CD4-positive, alpha-beta T cell treated with Interleukin-21 for 1 hour (primary cell): ENCODE results near the gene DNAAF5.
"Not testable (repeated sequence)": the region's sequence is repeated elsewhere in the genome, so short reads cannot be mapped to it uniquely, and the experiment has no call there.

Source experiments
- DNase-seq: peaks from one replicate; pipeline ENCODE4 v3.0.0-alpha.2; 2020

Gene DNAAF5

DNA sequence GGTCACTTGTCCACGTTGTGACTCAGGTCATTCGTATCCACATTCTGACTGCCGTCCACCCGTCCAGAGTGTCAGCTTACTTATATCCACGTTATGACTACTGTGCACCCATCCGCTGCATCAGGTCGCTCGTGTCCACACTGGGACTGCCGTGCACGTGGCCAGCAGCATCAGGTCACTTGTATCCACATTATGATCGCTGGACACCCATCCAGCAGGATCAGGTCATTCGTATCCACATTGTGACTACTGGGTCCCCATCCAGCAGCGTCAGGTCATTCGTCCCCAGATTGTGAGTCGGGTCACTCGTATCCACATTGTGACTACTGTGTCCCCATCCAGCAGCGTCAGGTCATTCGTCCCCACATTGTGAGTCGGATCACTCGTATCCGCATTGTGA, 58.5 kb downstream of the DNAAF5 start:
- no peak for DNase-seq

DNA sequence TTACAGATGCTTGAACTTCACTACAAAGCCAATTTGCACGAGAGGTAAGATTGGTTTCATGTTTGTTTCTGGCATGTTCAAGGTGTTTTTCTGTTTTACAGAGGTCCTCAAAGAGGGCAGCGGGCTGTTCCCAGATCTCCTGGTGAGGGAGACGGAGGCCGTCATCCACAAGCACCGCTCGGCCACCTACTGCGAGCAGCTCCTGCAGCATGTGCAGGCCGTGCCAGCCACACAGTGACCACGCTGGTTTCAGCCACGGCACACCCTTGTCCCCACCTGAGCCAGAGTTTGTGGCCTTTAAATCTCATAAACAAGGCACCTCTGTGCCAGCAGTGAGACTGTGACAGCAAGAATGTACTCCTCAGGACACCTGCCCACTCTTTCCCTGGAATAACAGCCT, 58.9 kb downstream of the DNAAF5 start:
- DNase-seq, result no peak

DNA sequence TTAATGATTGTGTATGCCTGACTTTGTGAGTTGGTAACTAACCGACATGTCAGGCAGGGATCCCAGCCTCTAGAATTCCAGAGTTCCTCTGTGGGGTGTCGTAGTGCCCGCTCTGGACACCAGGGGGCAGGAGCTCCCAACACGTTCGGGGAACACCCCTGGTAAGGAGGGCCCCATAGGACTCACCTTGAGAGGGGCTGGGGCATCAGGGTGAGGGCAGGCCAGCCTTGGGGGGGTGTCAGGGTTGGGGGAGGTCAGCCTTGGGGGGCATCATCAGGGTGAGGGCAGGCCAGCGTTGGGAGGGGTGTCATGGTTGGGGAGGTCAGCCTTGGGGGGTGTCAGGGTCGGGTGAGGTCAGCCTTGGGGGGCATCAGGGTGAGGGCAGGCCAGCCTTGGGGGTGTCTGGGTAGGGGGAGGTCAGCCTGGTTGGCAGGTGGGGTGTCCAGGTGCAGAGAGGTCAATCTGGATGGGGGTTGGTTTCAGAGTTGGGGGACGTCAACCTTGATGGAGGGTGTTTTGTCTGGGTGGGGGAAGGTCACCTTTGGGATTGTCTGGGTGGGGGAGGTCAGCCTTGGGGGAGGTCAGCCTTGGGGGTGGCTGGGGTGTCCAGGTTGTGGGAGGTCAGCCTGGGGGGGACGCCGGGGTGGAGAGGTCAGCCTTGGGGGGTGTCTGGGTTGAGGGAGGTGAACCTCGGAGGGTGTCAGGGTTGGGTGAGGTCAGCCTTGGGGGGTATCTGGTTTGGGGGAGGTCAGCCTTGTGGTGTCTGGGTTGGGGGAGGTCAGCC, 60.2 kb downstream of the DNAAF5 start:
- peak; percentile 69 for DNase-seq

DNA sequence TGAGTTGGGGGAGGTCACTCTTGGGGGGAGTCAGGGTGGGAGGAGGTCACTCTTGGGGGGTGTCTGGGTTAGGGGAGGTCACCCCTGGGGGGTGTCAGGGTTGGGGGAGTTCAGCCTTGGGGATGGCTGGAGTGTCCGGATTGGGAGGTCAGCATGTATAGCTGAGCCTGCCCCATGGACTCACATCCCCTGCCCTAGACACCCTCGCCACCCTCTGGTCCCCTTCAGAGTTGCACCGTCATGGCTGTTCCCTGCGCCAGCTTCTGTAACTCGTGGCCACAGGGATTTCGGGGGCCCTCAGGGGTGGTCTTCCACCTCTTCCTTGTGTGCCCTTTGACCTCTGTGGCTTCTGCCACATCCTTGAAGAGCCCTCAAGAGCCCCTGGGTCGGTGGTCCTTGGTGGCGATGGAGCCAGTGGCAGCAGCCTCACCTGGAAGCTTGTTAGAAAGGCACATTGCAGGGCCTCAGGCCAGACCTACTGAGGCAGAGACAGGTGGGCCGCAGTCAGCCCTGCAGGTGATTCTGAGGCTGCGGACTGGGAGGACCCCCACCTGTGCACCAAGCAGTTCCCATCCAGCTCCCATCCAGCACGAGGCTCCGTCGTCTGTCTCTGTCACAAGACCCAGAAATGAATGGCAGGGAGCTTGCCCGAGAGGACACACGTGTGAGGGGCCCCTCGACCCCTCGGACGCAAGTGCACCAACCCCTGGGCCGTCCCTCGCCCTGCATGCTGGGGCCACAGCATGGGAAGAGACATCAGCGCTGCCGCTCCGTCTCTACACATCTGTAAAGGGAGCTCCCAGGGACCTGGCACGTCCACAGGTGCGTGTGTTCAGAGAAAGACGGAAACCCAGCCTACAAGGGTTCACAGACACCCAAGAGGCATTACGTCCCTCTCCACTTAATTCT, 61.1 kb downstream of the DNAAF5 start:
- no peak for DNase-seq

DNA sequence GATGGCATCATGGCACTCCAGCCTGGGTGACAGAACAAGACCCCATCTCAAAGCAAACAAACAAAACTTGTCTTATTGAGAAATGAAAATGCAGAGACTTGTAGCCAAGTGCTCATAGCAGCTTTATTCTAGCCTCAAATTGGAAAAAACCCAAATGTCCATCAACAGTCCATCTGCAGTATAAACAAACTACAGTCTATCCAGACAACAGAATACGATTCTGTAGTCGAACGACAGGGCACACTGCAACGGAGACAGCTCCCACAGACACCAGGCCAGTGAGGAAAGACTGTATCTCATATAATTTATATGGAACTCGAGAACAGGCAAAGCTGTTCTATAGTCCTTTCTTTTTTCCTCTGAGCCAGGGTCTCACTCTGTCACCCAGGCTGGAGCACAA, 65.0 kb downstream of the DNAAF5 start:
- no peak for DNase-seq

DNA sequence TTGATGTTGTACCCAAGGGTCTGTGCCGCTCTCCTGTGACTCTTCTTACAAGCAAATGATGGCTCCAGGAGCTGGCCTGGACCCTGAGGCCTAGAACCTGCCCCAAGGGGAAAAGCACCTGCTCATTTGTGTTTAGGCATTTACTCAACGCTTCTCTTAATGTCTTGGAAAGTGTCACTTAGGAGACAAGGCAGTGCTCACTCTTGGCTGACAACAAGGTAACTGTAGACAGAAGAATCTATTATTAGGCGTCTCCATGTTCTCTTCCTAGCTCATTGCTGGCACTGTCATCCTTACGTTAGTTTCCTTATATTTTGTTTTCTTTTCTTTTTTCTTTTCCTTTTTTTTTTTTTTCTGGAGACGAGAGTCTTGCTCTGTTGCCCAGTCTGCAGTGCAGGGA, 67.7 kb downstream of the DNAAF5 start:
- no peak for DNase-seq

DNA sequence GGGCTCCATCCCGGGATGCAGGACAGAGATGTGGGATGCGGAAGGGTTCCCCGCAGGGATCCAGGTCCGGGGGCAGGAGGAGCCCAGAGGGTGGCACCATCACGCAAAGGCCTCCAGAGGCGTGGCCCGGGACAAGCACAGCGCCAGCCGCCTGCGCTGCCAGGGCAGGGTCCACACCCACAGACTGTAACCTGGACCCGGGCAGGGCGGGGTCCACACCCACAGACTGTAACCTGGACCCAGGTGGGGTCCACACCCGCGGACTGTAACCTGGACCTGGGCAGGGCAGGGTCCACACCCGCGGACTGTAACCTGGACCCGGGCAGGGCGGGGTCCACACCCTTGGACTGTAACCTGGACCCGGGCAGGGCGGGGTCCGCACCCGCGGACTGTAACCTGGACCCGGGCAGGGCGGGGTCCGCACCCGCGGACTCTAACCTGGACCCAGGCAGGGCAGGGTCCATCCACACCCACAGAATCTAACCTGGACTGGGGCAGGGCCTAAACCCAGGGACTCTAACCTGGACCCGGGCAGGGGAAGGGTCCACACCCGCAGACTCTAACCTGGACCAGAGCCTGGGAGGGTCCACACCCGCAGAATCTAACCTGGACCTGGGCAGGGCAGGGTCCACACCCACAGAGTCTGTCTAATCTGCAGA, 68.3 kb downstream of the DNAAF5 start:
- DNase-seq, result no peak

DNA sequence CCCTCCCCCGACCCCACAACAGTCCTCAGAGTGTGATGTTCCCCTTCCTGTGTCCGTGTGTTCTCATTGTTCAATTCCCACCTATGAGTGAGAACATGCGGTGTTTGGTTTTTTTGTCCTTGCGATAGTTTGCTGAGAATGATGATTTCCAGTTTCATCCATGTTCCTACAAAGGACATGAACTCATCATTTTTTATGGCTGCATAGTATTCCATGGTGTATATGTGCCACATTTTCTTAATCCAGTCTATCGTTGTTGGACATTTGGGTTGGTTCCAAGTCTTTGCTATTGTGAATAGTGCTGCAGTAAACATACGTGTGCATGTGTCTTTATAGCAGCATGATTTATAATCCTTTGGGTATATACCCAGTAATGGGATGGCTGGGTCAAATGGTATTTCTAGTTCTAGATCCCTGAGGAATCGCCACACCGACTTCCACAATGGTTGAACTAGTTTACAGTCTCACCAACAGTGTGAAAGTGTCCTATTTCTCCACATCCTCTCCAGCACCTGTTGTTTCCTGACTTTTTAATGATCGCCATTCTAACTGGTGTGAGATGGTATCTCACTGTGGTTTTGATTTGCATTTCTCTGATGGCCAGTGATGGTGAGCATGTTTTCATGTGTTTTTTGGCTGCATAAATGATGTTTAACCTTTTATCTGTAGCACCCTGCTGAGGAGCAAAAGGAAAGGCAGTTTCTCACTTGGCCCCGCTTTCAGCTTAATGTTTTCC, 70.1 kb downstream of the DNAAF5 start:
- not testable (repeated sequence) for DNase-seq

DNA sequence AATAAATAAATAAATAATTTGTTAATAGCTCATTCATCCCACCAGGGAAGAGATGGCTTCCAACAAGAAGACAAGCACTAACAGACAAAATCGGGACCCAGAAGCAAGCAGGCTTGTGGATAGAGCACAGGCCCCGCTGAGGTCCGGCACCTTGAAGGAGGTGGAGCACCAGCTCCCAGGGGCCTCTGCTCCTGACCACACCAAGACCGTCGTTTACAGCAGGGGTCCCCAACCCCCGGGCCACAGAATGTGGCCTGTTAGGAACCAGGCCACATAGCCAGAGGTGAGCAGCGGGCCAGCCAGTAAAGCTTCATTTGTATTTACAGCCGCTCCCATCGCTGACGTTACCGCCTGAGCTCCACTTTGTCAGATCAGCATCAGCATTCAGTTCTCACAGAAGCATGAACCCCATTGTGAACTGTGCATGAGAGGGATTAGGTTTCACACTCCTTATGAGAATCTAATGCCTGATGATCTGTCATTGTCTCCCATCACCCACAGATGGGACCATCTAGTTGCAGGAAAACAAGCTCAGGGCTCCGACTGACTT, 72.5 kb downstream of the DNAAF5 start:
- no peak for DNase-seq

DNA sequence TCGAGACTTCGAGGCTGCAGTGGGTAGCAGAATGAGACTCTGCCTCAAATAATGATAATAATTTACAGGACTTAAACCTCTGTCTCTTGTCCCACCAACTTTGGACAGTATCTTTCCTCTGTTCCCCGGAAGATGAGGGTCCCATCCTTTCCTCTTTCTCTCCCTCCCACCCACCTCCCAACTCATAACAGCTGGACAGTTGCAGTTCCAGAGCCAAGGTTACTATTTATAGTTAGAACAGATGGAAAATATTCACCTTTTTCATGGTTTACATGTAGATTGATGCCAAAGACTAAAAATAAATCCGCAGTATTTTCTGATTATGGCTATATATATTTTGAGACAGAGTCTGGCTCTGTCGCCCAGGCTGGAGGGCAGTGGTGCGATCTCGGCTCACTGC, 74.2 kb downstream of the DNAAF5 start:
- no peak for DNase-seq

DNA sequence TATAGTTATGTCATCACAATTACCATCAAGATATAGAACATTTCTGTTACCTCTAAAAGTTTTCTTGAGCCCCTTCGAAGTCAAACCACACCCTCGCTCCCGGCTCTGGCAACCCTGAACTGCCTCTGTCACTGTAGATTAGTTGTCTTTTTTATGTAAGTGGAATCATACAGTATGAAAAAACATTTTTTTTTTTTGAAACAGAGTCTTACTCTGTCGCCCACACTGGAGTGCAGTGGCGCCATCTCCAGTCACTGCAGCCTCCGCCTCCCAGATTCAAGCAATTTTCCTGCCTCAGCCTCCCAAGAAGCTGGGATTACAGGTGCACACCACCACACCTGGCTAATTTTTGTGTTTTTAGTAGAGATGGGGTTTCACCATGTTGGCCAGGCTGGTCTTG, 74.9 kb downstream of the DNAAF5 start:
- not testable (repeated sequence) for DNase-seq

DNA sequence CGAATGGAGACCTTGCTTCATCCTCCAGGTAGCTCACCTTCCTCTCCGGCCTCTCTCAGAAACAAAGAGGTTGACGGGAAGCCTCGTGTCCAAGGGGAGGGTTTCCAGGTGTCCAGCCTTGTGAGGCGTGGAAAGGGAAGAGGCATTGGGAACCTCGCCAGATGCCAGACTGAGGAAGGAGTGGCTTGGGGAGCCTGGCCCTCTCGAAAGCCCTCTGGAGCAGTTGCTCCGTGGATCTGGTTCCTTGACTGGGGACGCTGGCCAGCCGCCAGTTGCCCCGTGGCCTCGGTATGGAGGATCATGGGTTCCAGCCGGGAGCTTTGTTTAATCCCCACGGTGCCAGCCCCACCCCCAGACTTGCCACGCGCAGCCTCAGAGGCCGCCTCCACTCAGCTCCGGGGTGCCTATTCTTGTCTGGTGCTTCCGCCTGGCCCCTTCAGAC, 75.5 kb downstream of the DNAAF5 start:
- DNase-seq, result no peak

DNA sequence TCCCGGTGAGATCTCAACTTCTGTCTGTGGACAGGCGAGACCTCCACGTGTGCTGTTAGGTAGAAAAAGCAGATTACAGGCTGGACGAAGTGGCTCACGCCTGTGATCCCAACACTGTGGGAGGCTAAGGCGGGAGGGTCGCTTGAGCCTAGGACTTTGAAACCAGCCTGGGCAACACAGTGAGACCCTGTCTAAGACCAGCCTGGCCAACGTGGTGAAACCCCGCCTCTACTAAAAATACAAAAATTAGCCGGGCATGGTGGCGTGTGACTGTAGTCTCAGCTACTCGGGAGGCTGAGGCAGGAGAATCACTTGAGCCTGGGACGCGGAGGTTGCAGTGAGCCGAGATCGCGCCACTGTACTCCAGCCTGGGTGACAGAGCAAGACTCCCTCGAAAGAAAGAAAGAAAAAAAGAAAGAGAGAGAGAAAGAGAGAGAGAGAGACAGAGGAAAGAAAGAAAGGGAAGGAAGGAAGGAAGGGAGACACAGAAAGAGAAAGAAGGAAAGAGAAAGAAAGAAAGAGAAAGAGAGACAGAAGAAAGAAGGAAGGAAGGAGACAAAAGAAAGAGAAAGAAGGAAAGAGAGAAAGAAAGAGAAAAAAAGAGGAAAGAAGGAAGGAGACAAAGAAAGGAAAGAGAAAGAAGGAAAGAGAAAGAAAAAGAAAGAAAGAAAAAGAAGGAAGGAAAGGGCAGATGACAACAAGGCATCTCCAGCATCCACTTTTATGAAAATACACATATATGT, 76.2 kb downstream of the DNAAF5 start:
- no peak for DNase-seq

DNA sequence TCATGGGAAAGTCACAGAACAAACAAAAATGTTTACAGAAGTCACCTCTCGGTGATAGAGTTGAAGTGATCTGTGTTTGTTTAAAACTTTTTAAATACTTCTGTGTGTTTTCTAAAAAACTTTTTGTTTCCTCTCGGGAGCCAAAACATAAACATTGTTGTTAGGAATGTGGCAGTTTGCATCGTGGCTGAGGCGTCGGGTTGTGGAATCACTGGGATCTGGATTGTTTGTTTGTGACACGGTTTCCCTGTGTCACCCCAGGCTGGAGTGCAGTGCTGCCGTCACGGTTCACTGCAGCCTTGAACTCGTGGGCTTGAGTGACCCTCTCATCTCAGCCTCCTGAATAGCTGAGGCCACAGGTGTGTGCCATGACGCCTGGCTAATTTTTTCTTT, 76.7 kb downstream of the DNAAF5 start:
- DNase-seq, result no peak

DNA sequence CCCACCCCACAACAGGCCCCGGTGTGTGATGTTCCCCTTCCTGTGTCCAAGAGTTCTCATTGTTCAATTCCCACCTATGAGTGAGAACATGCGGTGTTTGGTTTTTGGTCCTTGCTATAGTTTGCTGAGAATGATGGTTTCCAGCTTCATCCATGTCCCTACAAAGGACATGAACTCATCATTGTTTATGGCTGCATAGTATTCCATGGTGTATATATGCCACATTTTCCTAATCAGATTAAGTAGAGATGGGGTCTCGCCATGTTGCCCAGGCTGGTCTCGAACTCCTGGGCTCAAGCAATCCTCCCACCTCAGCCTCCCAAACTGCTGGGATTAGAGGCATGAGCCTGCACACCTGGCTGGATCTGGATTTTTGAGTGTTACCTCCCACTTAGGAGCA, 77.3 kb downstream of the DNAAF5 start:
- not testable (repeated sequence) for DNase-seq

DNA sequence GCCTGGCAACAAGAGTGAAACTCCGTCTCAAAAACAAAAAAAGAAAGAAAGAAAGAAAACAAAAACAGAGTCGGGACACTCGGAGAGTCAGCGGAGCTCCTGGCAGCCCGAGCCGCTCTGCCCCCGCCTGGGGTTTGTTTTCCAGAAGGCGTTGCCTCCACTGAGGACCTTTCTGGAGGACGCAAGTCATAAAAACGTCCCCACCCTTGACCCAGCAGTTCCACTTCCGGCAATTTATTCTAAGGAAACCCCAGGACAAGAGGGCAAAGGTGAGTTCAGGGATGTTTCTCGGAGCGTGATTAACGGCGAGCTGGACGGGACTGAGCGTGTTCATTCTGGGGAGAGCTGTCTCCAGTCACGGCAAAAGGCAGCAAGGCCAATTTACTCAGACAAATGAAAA, 78.8 kb downstream of the DNAAF5 start:
- no peak for DNase-seq

DNA sequence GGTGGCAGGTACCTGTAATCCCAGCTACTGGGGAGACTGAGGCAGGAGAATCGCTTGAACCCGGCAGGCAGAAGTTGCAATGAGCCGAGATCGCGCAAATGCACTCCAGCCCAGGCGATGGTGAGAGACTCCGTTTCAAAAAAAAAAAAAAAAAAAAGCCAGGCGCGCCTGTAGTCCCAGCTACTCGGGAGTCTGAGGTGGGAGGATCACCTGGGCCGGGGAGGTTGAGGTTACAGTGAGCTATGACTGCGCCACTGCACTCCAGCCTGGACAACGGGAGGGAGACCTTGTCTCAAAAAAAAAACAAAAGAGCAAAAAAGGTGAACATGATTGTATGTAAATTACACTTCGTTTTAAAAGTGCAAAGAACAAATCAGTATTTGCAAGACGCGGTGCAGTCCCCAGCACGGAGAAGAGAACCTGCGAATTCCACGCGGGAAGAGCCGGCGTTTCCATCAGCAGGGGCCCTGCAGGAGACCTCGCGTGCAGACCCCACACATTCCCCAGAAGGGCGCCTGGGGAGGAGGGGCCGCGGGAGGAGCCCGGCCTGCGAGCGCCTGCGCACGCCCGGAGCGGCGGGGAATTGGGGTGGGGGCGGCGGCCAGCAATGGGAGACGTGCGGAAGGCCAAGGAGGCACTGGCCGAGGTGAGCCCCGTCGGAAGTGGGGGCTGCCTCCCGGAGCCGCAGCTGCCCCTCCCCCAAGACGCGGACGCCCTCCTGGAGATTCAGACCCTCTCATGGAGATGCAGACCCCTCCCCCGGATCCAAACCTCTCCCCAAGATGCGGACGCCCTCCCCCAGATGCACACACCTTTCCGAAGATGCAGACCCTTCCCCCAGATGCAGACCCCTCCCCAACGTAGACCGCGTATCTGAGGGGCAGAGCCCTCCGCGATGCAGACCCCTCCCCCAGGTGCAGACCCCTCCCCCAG, 89.1 kb downstream of the DNAAF5 start:
- DNase-seq, result peak; percentile 12

DNA sequence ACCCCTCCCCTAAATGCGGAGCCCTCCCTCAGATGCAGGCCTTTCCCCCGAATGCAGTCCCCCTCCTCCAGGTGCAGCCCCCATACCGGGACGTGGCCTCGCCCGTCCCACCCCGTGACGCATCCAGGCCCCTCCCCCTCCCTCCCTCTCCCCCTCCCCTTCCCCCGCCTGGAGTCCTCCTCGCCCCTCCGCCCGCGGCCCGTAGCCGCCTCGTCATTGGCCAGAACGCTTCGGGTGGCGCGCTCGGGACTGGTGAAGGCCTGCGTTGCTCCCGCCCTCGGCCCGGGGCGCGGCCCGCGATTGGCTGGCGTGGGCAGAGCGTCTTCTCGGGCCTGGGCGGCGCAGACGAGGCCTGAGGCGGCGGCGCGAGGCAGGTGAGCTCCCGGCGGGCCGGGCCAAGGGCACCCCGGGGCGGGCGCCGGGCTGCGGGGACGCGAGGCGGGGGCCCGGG, 89.8 kb downstream of the DNAAF5 start:
- peak; percentile 97 for DNase-seq

DNA sequence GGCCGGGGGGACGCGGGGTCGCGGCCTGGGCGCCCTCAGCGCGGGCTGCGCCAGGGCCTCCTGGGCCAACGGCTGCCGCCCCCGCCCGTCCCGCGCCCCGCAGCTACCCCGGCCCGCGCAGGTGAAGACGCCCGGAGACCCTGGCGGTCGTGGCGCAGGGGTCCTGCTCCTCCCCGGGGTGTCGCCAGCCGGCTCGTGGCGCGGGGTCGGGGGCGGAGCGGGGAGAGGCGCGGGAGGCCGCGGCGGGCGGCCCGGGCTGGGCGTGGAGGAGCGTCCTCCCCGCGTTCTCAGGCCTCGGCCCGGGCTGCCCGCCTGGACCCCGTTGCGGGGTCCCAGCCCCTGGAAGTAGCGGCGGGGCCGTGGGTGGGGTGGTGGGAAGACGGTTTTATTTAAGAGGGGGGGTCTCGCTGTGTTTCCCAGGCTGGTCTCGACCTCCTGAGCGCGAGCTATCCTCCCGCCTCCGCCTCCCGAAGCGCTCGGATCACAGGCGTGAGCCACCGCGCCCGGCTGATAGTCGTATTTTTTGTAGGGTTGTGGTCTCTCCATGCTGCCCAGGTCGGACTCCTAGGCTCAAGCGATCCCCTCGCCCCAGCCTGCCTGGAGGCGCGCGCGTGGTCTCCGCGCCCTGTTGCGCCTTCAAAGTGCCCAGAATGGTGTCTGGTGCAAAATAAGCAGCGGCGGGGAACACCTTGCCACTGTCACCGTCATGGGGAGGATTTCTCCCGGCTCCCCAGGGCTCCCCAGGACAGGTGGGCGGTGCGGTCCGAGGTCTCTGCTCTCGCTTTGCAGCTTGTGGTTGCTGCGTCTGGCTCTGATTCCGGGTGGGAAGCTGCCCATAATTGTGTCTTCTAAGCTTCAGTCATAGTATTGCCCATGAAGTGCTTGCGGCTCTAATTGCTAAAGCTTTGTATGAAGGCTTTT, 90.5 kb downstream of the DNAAF5 start:
- peak; percentile 18 for DNase-seq
